Measurements from ENCODE around the gene CDH23.

Gene CDH23

DNA sequence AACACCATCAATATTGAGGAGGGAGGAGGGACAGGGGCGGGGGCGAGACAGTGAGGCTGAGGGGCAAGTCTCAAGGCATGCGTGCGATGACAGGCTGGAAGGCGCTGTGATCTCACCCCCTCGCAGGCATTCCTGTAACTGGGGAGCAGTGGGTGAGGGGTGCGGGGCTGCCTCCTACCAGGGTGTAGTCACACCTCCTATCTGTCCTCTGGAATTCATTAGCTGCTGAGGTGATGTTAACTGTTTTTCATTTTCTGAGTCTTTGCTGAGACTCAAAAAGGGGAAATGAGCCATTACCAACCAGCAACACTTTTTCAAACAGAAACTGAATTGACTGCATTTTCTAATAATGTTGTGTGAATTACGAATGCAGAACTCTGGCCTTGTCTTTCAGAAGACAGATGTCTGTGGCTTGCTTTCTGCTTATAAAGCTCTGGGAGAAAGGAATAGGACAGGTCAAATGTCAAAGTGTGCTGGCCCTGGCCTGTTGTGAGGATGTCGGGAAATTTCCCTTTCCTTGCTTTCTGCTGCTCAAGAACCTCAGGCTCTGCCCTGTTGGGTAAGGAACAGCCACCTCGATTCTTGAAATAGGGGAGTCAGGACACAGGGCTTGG lies 23.7 kb upstream of the CDH23 start:
- CTCF ChIA-PET = interaction anchor here (1.5 kb wide), 1 partner anchor 11 kb away, joined by 5 read pairs; no protein-coding TSS in a partner anchor
- POLR2A ChIA-PET (ENCODE audit: low non-redundant PET) = no interaction called here
- H3K27ac ChIP-seq = no peak overlapping the region
- TF ChIP-seq, protein P1, sequence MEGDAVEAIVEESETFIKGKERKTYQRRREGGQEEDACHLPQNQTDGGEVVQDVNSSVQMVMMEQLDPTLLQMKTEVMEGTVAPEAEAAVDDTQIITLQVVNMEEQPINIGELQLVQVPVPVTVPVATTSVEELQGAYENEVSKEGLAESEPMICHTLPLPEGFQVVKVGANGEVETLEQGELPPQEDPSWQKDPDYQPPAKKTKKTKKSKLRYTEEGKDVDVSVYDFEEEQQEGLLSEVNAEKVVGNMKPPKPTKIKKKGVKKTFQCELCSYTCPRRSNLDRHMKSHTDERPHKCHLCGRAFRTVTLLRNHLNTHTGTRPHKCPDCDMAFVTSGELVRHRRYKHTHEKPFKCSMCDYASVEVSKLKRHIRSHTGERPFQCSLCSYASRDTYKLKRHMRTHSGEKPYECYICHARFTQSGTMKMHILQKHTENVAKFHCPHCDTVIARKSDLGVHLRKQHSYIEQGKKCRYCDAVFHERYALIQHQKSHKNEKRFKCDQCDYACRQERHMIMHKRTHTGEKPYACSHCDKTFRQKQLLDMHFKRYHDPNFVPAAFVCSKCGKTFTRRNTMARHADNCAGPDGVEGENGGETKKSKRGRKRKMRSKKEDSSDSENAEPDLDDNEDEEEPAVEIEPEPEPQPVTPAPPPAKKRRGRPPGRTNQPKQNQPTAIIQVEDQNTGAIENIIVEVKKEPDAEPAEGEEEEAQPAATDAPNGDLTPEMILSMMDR (conservative IDR thresholded peaks at IDR 0.05; ENCODE audit: low read depth) = no peak
- no peak for DNase-seq (ENCODE audit: low spot score)

DNA sequence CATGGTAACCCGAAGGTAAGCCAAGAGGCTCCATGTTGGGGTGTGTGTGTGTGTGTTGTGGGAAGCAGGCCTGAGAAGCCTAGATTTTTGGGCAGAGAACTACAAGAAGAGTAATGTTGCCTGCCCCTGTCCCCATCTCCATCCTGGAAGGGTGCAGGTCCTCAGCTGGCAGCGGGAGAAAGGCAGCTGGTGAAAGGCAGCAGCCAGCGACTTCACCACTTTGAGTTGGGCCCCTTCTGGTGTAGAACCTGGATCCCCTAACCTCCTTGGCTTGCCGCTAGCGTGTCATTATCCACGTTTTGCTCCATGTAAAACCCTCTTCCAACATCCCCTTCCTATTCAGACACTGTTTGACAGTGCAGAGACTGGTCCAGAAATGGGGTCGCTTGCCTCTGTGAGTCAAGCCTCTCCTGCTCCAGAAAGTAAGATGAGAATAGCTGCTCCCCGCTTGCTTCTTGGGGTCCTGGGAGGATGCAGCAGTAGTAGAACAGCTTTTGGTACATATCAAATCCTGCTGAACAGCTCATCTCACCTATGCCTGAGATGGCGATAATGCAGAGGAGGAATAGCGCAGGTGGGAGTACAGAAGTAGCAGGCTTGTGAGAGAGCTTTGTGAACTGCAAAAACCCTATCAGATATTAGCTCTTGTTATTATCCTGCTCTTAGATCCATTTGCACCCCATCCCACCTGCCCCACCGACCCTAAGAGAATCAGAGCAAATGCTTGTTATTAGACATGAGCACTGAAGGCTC lies 22.1 kb upstream of the CDH23 start:
- no peak overlapping the region for H3K27ac ChIP-seq
- ChIA-PET CTCF (interaction anchor here (1.3 to 1.6 kb wide), 2 partner anchors 10 to 55 kb away, joined by 4 to 7 read pairs; no protein-coding TSS in a partner anchor), POLR2A (ENCODE audit: low non-redundant PET) (no interaction called here)
- TF ChIP-seq, protein P1 (conservative IDR thresholded peaks at IDR 0.05; ENCODE audit: low read depth) = no peak
- DNase-seq (ENCODE audit: low spot score) = no peak

DNA sequence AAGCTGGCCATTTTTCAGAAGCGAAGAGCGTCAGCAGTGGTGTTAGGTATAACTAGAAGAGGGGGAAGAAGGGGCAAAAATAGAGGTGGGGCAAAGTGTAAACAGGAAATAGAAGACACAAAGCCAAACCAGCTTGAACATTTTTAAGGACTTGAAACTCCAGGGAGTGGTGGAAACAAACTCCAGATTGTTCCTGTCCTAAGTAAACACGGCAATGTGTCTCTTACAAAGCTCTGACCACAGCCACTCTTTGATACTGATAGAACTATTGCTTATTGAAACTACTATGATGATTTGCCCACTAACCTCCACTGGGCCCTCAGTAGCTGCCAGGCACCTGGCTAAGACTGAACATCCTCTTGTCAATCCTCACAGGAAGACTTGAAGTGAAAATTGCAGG lies 20.8 kb upstream of the CDH23 start:
- TF ChIP-seq, protein P1 (conservative IDR thresholded peaks at IDR 0.05; ENCODE audit: low read depth) = no peak
- ChIA-PET POLR2A (ENCODE audit: low non-redundant PET) (no interaction called here), CTCF (interaction anchor here (0.5 to 1.6 kb wide), 7 partner anchors 8 to 109 kb away, joined by 3 to 7 read pairs (median 3); no protein-coding TSS in a partner anchor)
- DNase-seq (ENCODE audit: low spot score) = no peak
- no peak overlapping the region for H3K27ac ChIP-seq

DNA sequence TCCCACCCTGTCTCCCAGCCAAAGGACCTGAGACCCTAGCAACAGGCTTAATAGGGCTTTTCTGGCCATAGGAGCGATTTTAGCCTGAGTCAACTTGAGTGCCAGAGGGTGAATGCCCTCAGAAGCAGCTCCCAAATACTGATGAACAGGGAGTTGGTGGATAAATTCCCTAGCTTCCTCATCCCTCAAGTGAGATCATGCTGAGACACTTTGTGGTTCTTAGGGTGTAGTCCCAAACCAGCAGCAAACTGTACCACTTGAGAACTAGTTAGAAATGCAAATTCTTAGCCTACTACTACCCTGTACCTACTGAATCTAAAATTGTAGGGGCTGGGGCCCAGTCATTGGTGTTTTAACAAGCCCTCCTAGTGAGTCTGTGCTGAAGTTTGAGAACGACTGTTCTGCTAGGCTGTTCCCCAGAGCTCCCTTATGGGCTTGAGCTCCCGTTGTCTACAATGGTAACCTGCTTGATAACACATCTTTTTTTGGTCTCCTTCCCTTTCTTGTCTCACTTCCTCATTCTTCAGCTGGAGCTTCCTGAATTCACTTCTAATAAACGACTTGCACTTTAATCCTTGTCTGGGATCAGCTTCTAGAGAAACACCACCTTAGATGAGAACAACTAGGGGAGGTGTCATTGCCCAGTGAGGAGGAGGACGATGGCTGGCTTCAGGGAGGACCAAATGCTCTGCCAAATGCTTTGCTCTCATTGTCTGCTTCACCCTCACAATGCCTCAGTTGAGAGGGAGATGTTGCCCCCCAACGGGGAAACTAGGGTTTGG lies 18.2 kb upstream of the CDH23 start:
- DNase-seq (ENCODE audit: low spot score) = no peak
- CTCF ChIA-PET = interaction anchor here (0.6 to 2.5 kb wide), 5 partner anchors 16 to 402 kb away, joined by 3 to 18 read pairs (median 3); partner anchors contain the start of gene SLC29A3
- TF ChIP-seq, protein P1 (conservative IDR thresholded peaks at IDR 0.05; ENCODE audit: low read depth) = no peak
- H3K27ac ChIP-seq = no peak overlapping the region
- POLR2A ChIA-PET (ENCODE audit: low non-redundant PET) = no interaction called here

DNA sequence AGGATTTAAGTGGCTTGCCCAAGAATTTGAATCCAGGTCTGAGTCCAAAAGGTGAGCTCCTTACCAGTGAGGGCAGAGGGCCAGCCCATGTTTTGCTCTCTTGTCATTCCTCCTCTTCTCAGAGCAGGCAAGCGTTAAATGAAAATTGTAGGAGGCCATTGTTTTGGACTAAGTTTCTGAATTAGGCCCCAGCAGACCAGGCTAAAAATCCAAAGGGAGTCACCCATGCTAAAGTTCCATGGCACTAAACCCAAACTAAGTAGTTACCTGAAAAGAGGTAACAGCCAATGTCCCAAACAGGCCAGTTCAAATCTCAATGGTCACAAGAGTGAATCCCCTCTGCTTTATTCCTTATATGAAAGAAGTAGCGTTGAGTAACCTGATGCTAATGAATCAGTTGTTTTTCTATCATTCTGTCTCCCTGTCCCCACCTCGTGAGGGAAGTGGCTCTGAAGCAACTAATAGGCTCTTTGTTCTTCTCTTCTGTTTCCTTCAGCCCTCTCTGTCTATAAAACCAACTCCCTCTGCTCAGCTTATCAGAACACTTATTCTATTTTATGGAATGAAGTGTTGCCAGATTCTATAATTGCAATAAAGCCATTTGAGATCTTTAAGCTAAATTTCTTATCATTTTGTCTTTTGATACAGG lies 17.5 kb upstream of the CDH23 start:
- no peak for DNase-seq (ENCODE audit: low spot score)
- CTCF ChIA-PET = interaction anchor here (0.6 to 2.5 kb wide), 3 partner anchors 60 to 391 kb away, joined by 3 to 18 read pairs (median 3); partner anchors contain the start of gene SLC29A3
- H3K27ac ChIP-seq = no peak overlapping the region
- TF ChIP-seq, protein P1 (conservative IDR thresholded peaks at IDR 0.05; ENCODE audit: low read depth) = no peak
- POLR2A ChIA-PET (ENCODE audit: low non-redundant PET) = no interaction called here

DNA sequence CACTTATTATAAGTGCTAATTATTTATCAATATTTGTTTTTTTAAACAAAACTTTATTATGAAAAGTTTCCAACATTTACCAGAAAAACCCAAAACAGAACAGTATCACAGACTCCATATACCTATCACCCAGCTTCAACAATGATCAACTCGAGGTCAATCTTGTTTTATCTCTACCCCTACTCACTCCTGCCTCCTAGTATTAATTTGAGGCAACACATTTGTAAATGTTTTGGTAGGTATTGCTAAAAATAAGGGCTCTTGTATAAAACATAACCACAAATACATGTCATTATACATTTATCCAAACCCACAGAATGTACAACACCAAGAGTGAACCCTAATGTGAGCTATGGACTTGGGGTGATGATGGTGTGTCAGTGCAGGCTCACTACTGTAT lies 15.9 kb upstream of the CDH23 start:
- H3K27ac ChIP-seq = no peak overlapping the region
- ChIA-PET POLR2A (ENCODE audit: low non-redundant PET) (no interaction called here), CTCF (interaction anchor here (1.4 kb wide), 1 partner anchor 189 kb away, joined by 4 read pairs; no protein-coding TSS in a partner anchor)
- TF ChIP-seq, protein P1 (conservative IDR thresholded peaks at IDR 0.05; ENCODE audit: low read depth) = no peak
- no peak for DNase-seq (ENCODE audit: low spot score)

Measured in RWPE1 (cell line).